HCT116 (cell line): ENCODE data around the gene IGDCC3. TPM values are rescaled to one million over a fixed set of nuclear protein-coding genes. Genes with fewer than 3 reads are reported as not detected.

Experiments
- ATAC-seq: fragments of 200-7000 bp; cut with Tn5 transposase; 2 replicates; pipeline ENCODE4 v1.9.1; 2020; ENCODE audit warnings: mild to moderate bottlenecking, moderate library complexity
- BruUV-seq: library from RNA; stranded (reverse); fragments of 400-500 nt; replicated peaks from 2 replicates; lab custom pipeline; 2021; lab: Mats Ljungman, UMichigan
- CTCF ChIA-PET: fragments of 300-600 bp; sonication (Branson Sonifier 250); formaldehyde crosslinking; loops from one replicate; lab custom pipeline; 2021; ENCODE audit warnings: antibody characterized with exemption; lab: Charles Lee
- POLR2A ChIA-PET: fragments of 300-600, 350-600 bp; sonication (Branson Sonifier 250); formaldehyde crosslinking; loops from one replicate; lab custom pipeline; 2021; ENCODE audit warnings: antibody characterized with exemption; lab: Charles Lee
- RAD21 ChIA-PET, 2 experiments: fragments of 300-600 bp; sonication (Branson Sonifier 250); formaldehyde crosslinking; loops; one replicate each; lab custom pipeline; 2023; ENCODE audit warnings: low total read pairs in 2 of 2; ENCODE audit not compliant: uncharacterized antibody in 2 of 2, unreplicated experiment in 2 of 2, low non-redundant PET in 1 of 2; lab: Charles Lee
- DNase-seq: peaks from one replicate; pipeline ENCODE4 v3.0.0-alpha.2; 2010; ENCODE audit warnings: low read depth, low spot score
- H2AFZ ChIP-seq: fragments of 200-600 bp; shearing (Covaris generic), sonication (generic); 2 replicates; pipeline ENCODE4 v1.6.1; 2017; ENCODE audit warnings: low read depth, mixed run types, mixed read lengths, antibody characterized with exemption, low read length; ENCODE audit not compliant: poor library complexity, severe bottlenecking
- H3K27ac ChIP-seq: 2 replicates; pipeline ENCODE4 v1.5.1; 2012; ENCODE audit warnings: low read depth, low read length
- H3K27me3 ChIP-seq: fragments of 200-600 bp; sonication (generic); 2 replicates; pipeline ENCODE4 v1.6.1; 2016; ENCODE audit warnings: mixed run types, low read length, mixed read lengths; ENCODE audit not compliant: insufficient read depth
- H3K36me3 ChIP-seq, 2 experiments: fragments of 200-500 bp in 1 of 2; fragments of 200-600 bp in 1 of 2; sonication (Bioruptor generic) in 1 of 2; sonication (generic) in 1 of 2; 2 replicates each; pipeline versions ENCODE4 v1.5.1 to v1.6.1; 2014 to 2016; ENCODE audit warnings: low read length in 2 of 2, inconsistent platforms in 1 of 2, mixed read lengths in 1 of 2, mixed run types in 1 of 2; ENCODE audit not compliant: insufficient read depth in 2 of 2, control insufficient read depth in 1 of 2
- H3K4me1 ChIP-seq, 2 experiments: fragments of 200-600 bp in 1 of 2; sonication (generic) in 1 of 2; 2 replicates each; pipeline versions ENCODE4 v1.5.1 to v1.6.1; 2012 to 2017; ENCODE audit warnings: low read length in 2 of 2, inconsistent platforms in 1 of 2, mild to moderate bottlenecking in 1 of 2, mixed read lengths in 1 of 2, mixed run types in 1 of 2, moderate library complexity in 1 of 2; ENCODE audit not compliant: insufficient read depth in 2 of 2, control insufficient read depth in 1 of 2
- H3K4me2 ChIP-seq: fragments of 200-600 bp; sonication (generic); 2 replicates; pipeline ENCODE4 v1.6.1; 2017; ENCODE audit warnings: mixed run types, low read length, mixed read lengths
- H3K4me3 ChIP-seq, 2 experiments: fragments of 200-600 bp in 1 of 2; sonication (generic) in 1 of 2; replicated peaks in 1 of 2; 2 replicates each; pipeline ENCODE4 v1.5.1; 2011 to 2016; ENCODE audit warnings: low read length in 2 of 2, control low read depth in 1 of 2, low read depth in 1 of 2, mild to moderate bottlenecking in 1 of 2, mixed read lengths in 1 of 2, mixed run types in 1 of 2
- H3K79me2 ChIP-seq: fragments of 200-600 bp; sonication (generic); 2 replicates; pipeline ENCODE4 v1.6.1; 2017; ENCODE audit warnings: mild to moderate bottlenecking, mixed run types, low read length, moderate library complexity, mixed read lengths; ENCODE audit not compliant: insufficient read depth
- H3K9ac ChIP-seq: fragments of 200-600 bp; sonication (generic); 2 replicates; pipeline ENCODE4 v1.6.1; 2016; ENCODE audit warnings: low read length, mixed read lengths
- H3K9me2 ChIP-seq: fragments of 200-600 bp; sonication (generic), shearing (Covaris generic); 2 replicates; pipeline ENCODE4 v1.6.1; 2017; ENCODE audit warnings: mixed run types, mild to moderate bottlenecking, moderate library complexity; ENCODE audit not compliant: insufficient read depth
- H3K9me3 ChIP-seq, 2 experiments: fragments of 200-500 bp in 1 of 2; fragments of 200-600 bp in 1 of 2; sonication (Bioruptor generic) in 1 of 2; sonication (generic) in 1 of 2; 2 replicates each; pipeline ENCODE4 v1.6.1; 2014 to 2017; ENCODE audit warnings: low read length in 2 of 2, mixed read lengths in 2 of 2, inconsistent platforms in 1 of 2, low read depth in 1 of 2, mild to moderate bottlenecking in 1 of 2, mixed run types in 1 of 2, moderate library complexity in 1 of 2; ENCODE audit not compliant: control insufficient read depth in 1 of 2, insufficient read depth in 1 of 2
- H4K20me1 ChIP-seq: fragments of 200-600 bp; sonication (generic), shearing (Covaris generic); 2 replicates; pipeline ENCODE4 v1.6.1; 2017; ENCODE audit warnings: mixed run types, mild to moderate bottlenecking, moderate library complexity; ENCODE audit not compliant: insufficient read depth
- CBX3 ChIP-seq: IDR thresholded peaks from 2 replicates; pipeline ENCODE4 v1.6.1; 2012; ENCODE audit warnings: low read depth
- CEBPB ChIP-seq: IDR thresholded peaks from 2 replicates; pipeline ENCODE4 v1.6.1; 2012; ENCODE audit warnings: low read depth
- EGR1 ChIP-seq: IDR thresholded peaks from 2 replicates; pipeline ENCODE4 v1.6.1; 2012; ENCODE audit warnings: low read depth
- ELF1 ChIP-seq: IDR thresholded peaks from 2 replicates; pipeline ENCODE4 v1.6.1; 2012; ENCODE audit warnings: low read depth, borderline replicate concordance
- EZH2 ChIP-seq: fragments of 200-600 bp; sonication (generic); IDR thresholded peaks from 2 replicates; pipeline ENCODE4 v1.6.1; 2017; ENCODE audit warnings: antibody characterized with exemption, mixed run types
- EZH2phosphoT487 ChIP-seq: fragments of 200-600 bp; IDR thresholded peaks from 2 replicates; pipeline ENCODE4 v1.6.1; 2018; ENCODE audit warnings: antibody characterized with exemption, borderline replicate concordance
- JUND ChIP-seq: IDR thresholded peaks from 2 replicates; pipeline ENCODE4 v1.6.1; 2012
- POLR2A ChIP-seq: IDR thresholded peaks from 2 replicates; pipeline ENCODE4 v1.7.0; 2011; ENCODE audit warnings: borderline replicate concordance; ENCODE audit not compliant: insufficient read depth, insufficient read length; ENCODE audit errors: extremely low read depth
- POLR2AphosphoS5 ChIP-seq: IDR thresholded peaks from 2 replicates; pipeline ENCODE4 v1.6.1; 2011; ENCODE audit warnings: mild to moderate bottlenecking, low read depth, low read length, moderate library complexity
- RAD21 ChIP-seq: IDR thresholded peaks from 2 replicates; pipeline ENCODE4 v1.6.1; 2012; ENCODE audit warnings: low read depth, mild to moderate bottlenecking
- SIN3A ChIP-seq: IDR thresholded peaks from 2 replicates; pipeline ENCODE4 v1.6.1; 2012; ENCODE audit warnings: low read depth
- SRF ChIP-seq: IDR thresholded peaks from 2 replicates; pipeline ENCODE4 v1.6.1; 2012; ENCODE audit warnings: low read depth
- TCF7L2 ChIP-seq: IDR thresholded peaks from 2 replicates; pipeline ENCODE4 v1.7.0; 2011; ENCODE audit warnings: borderline replicate concordance, inconsistent platforms; ENCODE audit not compliant: insufficient read depth, insufficient read length; ENCODE audit errors: extremely low read depth
- ZFX ChIP-seq: fragments of 450-650 bp; IDR thresholded peaks from 2 replicates; pipeline ENCODE4 v1.6.1; 2017
- ZNF274 ChIP-seq: fragments of 200-500 bp; sonication (Bioruptor generic); IDR thresholded peaks from 2 replicates; pipeline ENCODE4 v1.6.1; 2014; ENCODE audit warnings: mild to moderate bottlenecking, low read depth, low read length, inconsistent platforms
- intact Hi-C: fragments of 100-400 bp; cut with micrococcal nuclease; formaldehyde crosslinking; loops from 2 replicates; pipeline ENCODE4 v1.10.0; 2022
- total RNA-seq: library from RNA; stranded (reverse); gene quantifications from one replicate; pipeline ENCODE4 v1.2.1, GENCODE V29; 2021; ENCODE audit not compliant: unreplicated experiment
- TF ChIP-seq, protein P1 (sequence below): IDR thresholded peaks from 2 replicates; pipeline ENCODE4 v1.6.1; 2012
- TF ChIP-seq, protein P2 (sequence below), 3 experiments: fragments of 200-600 bp in 1 of 3; sonication (generic) in 1 of 3; IDR thresholded peaks in 2 of 3; conservative IDR thresholded peaks in 1 of 3; 2 replicates each; pipeline ENCODE4 v1.5.1; 2012 to 2017; ENCODE audit warnings: low read depth in 2 of 3, low read length in 2 of 3, antibody characterized with exemption in 1 of 3, borderline replicate concordance in 1 of 3, control low read depth in 1 of 3, mild to moderate bottlenecking in 1 of 3, mixed read lengths in 1 of 3, mixed run types in 1 of 3, moderate library complexity in 1 of 3; ENCODE audit not compliant: insufficient read depth in 1 of 3
- TF ChIP-seq, protein P3 (sequence below): IDR thresholded peaks from 2 replicates; pipeline ENCODE4 v1.6.1; 2012

Gene IGDCC3
- total RNA-seq, 1 experiment from 2014 or later = 0.44 TPM

DNA sequence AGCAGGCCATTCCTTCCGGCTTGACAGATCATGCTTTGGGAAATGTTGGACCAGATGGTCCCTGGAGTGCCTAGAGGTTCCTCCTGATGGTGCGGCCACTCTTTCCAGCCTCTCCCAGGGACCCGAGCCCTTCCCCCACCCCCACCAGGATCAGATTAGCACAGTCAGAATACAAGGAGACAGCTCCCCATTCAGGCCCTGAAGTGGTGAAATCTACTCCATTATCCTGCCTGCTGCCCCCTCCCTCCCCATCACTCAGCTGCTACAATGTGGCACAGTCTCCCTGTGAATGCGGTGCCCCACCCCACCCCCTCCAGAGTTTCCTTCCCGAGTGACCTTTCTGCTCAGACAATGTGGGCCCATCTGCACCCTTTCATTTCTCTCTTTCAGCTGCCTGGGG lies 43.9 kb downstream of the IGDCC3 start:
- DNase-seq = no peak
- Histone ChIP-seq H3K9me2 (no peaks in the 10 kb centered on the region), H3K9ac (no peak overlapping the region), H3K27ac (no peak overlapping the region), H4K20me1 (no peaks in the 10 kb centered on the region), H3K9me3 (no peaks in the 10 kb centered on the region), H2AFZ (no peak overlapping the region), H3K4me3 (no peak overlapping the region)
- POLR2A ChIA-PET = no interaction called here
- no TSS peak for BruUV-seq
- CTCF ChIA-PET = no interaction called here
- ATAC-seq = no peak
- RAD21 ChIA-PET = no interaction called here
- TF ChIP-seq ELF1 (no peak), SIN3A (no peak), ZNF274 (no peak), RAD21 (no peak), EZH2phosphoT487 (no peak), ZFX (no peak), POLR2A (no peak)
- TF ChIP-seq, all 23 proteins: peak for 0
- no peaks in the 10 kb centered on the region; the same call in 1 of the 2 replicates for H3K27me3 ChIP-seq
- H3K4me1 ChIP-seq = no peaks in the 10 kb centered on the region
- H3K36me3 ChIP-seq = no peaks in the 10 kb centered on the region
- H3K4me2 ChIP-seq = no peak overlapping the region
- intact Hi-C loops = no loop called here
- H3K79me2 ChIP-seq = no peaks in the 10 kb centered on the region

DNA sequence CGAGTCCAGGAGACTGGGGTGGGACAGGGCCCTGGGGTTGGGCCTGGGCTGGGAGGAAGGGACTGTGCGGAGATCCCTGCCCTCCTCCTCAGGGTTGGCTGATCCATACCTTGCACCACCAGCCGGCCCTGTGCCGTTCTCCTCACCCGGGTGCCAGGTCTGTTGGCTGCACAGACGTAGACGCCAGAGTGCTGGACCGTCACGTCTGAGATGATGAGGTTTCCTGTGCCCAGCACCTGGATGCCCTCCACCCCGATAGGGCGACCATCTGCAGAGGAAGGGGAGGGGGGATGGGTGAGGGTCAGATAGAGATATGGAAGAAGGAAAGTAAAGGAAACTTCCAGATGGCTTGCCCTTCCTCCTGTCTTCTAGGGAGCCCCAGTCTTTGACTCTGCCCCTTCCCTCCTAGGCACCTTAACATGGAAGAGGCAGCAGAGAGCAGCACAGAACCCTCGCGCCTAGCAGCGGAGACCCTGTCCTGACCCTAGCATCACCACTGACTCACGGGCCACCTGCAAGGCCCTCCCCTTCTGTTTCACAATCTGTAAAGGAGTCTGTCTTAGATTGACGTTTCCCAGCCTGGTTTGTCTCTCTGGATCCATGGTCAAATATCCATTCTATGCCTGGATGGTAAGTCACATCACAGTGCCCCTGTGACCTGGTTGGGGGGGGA lies 44.5 kb downstream of the IGDCC3 start:
- H3K9me3 ChIP-seq = no peaks in the 10 kb centered on the region
- H3K9ac ChIP-seq = no peak overlapping the region
- no peak for DNase-seq
- ChIA-PET RAD21 (no interaction called here), CTCF (no interaction called here), POLR2A (no interaction called here)
- H3K79me2 ChIP-seq = no peaks in the 10 kb centered on the region
- no peaks in the 10 kb centered on the region for H3K36me3 ChIP-seq
- H3K4me2 ChIP-seq = no peak overlapping the region
- no peaks in the 10 kb centered on the region for H3K9me2 ChIP-seq
- no TSS peak for BruUV-seq
- H3K27me3 ChIP-seq = no peaks in the 10 kb centered on the region; the same call in 1 of the 2 replicates
- H4K20me1 ChIP-seq = no peaks in the 10 kb centered on the region
- H3K4me1 ChIP-seq = no peaks in the 10 kb centered on the region
- H3K4me3 ChIP-seq = no peak overlapping the region
- ATAC-seq = no peak
- intact Hi-C loops = no loop called here
- TF ChIP-seq POLR2A (no peak), SRF (no peak), JUND (no peak), POLR2AphosphoS5 (no peak), EZH2 (no peak), ZFX (no peak), EGR1 (no peak), RAD21 (no peak), CBX3 (no peak), EZH2phosphoT487 (no peak), ELF1 (no peak), TCF7L2 (no peak), CEBPB (no peak), ZNF274 (no peak)
- TF ChIP-seq, protein P1, sequence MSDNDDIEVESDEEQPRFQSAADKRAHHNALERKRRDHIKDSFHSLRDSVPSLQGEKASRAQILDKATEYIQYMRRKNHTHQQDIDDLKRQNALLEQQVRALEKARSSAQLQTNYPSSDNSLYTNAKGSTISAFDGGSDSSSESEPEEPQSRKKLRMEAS = no peak
- TF ChIP-seq, protein P2, sequence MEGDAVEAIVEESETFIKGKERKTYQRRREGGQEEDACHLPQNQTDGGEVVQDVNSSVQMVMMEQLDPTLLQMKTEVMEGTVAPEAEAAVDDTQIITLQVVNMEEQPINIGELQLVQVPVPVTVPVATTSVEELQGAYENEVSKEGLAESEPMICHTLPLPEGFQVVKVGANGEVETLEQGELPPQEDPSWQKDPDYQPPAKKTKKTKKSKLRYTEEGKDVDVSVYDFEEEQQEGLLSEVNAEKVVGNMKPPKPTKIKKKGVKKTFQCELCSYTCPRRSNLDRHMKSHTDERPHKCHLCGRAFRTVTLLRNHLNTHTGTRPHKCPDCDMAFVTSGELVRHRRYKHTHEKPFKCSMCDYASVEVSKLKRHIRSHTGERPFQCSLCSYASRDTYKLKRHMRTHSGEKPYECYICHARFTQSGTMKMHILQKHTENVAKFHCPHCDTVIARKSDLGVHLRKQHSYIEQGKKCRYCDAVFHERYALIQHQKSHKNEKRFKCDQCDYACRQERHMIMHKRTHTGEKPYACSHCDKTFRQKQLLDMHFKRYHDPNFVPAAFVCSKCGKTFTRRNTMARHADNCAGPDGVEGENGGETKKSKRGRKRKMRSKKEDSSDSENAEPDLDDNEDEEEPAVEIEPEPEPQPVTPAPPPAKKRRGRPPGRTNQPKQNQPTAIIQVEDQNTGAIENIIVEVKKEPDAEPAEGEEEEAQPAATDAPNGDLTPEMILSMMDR (IDR thresholded peaks at IDR 0.05 in 2 of 3, conservative IDR thresholded peaks at IDR 0.05 in 1 of 3; ENCODE audit: borderline replicate concordance in 1 of 3, insufficient read depth in 1 of 3, low read depth in 2 of 3, low read length in 2 of 3) = no peak
- TF ChIP-seq, protein P3, sequence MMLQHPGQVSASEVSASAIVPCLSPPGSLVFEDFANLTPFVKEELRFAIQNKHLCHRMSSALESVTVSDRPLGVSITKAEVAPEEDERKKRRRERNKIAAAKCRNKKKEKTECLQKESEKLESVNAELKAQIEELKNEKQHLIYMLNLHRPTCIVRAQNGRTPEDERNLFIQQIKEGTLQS = no peak
- H3K27ac ChIP-seq = no peak overlapping the region
- no peak overlapping the region for H2AFZ ChIP-seq
